Panc1 (cell line): Measurements from ENCODE around the gene SLC9A4. TPM values are rescaled to one million over a fixed set of nuclear protein-coding genes. Genes with fewer than 3 reads are reported as not detected.

ENCODE experiments used
- ATAC-seq: fragments of 200-7000 bp; cut with Tn5 transposase; 2 replicates; pipeline ENCODE4 v1.9.1; 2020; ENCODE audit warnings: mild to moderate bottlenecking, moderate library complexity
- BruUV-seq: library from RNA; stranded (reverse); fragments of 400-500 nt; replicated peaks from 2 replicates; lab custom pipeline; 2021; lab: Mats Ljungman, UMichigan
- CTCF ChIA-PET: fragments of 300-600 bp; sonication (Branson Sonifier 250); formaldehyde crosslinking; loops from one replicate; lab custom pipeline; 2022; ENCODE audit warnings: antibody characterized with exemption; lab: Charles Lee
- POLR2A ChIA-PET: fragments of 300-600 bp; sonication (Branson Sonifier 250); formaldehyde crosslinking; loops from one replicate; lab custom pipeline; 2022; ENCODE audit warnings: antibody characterized with exemption; lab: Charles Lee
- DNase-seq: peaks from one replicate; pipeline ENCODE4 v3.0.0-alpha.2; 2010; ENCODE audit warnings: low read depth, low spot score
- H3K27ac ChIP-seq: 2 replicates; pipeline ENCODE4 v1.5.1; 2011; ENCODE audit warnings: mild to moderate bottlenecking, low read length, inconsistent platforms
- H3K27me3 ChIP-seq: fragments of 200-500 bp; sonication (Bioruptor generic); 2 replicates; pipeline ENCODE4 v1.6.0; 2014; ENCODE audit warnings: low read length, inconsistent platforms; ENCODE audit not compliant: control insufficient read depth, insufficient read depth
- H3K36me3 ChIP-seq: fragments of 200-500 bp; sonication (Bioruptor generic); 2 replicates; pipeline ENCODE4 v1.5.1; 2014; ENCODE audit warnings: inconsistent platforms, mild to moderate bottlenecking, low read length, moderate library complexity; ENCODE audit not compliant: control insufficient read depth, insufficient read depth
- H3K4me1 ChIP-seq: 2 replicates; pipeline ENCODE4 v1.5.1; 2011; ENCODE audit warnings: inconsistent platforms, mild to moderate bottlenecking, low read length, moderate library complexity; ENCODE audit not compliant: control insufficient read depth, insufficient read depth
- H3K4me3 ChIP-seq, 2 experiments: 2 replicates each; pipeline ENCODE4 v1.5.1; 2011 to 2012; ENCODE audit warnings: low read depth in 2 of 2, low read length in 2 of 2, mild to moderate bottlenecking in 2 of 2, inconsistent platforms in 1 of 2, moderate library complexity in 1 of 2
- H3K9me3 ChIP-seq: fragments of 200-500 bp; sonication (Bioruptor generic); 2 replicates; pipeline ENCODE4 v1.5.1; 2014; ENCODE audit warnings: low read depth, mild to moderate bottlenecking, inconsistent platforms, low read length, moderate library complexity; ENCODE audit not compliant: control insufficient read depth, insufficient read depth
- POLR2AphosphoS5 ChIP-seq: IDR thresholded peaks from 2 replicates; pipeline ENCODE4 v1.6.1; 2012; ENCODE audit warnings: mild to moderate bottlenecking, low read depth, low read length, moderate library complexity
- SIN3A ChIP-seq: IDR thresholded peaks from 2 replicates; pipeline ENCODE4 v1.6.1; 2012; ENCODE audit warnings: low read depth, mild to moderate bottlenecking, low read length, moderate library complexity, borderline replicate concordance; ENCODE audit not compliant: insufficient read depth
- TCF7L2 ChIP-seq: IDR thresholded peaks from 2 replicates; pipeline ENCODE4 v1.6.1; 2011; ENCODE audit warnings: mild to moderate bottlenecking, low read depth, low read length, inconsistent platforms
- in situ Hi-C: cut with HindIII; loops from 2 replicates; pipeline ENCODE4 v1.10.0; 2016; ENCODE audit warnings: low sequenced_read_pairs, low pct_unique_long_range_greater_than_20kb
- intact Hi-C: fragments of 100-400 bp; cut with micrococcal nuclease; formaldehyde crosslinking; loops from one replicate; pipeline ENCODE4 v1.10.0; 2022; ENCODE audit not compliant: unreplicated experiment
- total RNA-seq: library from RNA; stranded (reverse); gene quantifications from one replicate; pipeline ENCODE4 v1.2.1, GENCODE V29; 2021; ENCODE audit not compliant: unreplicated experiment
- TF ChIP-seq, protein P1 (sequence below): fragments of 450-650 bp; IDR thresholded peaks from 2 replicates; pipeline ENCODE4 v1.5.1; 2017; ENCODE audit warnings: mild to moderate bottlenecking
- TF ChIP-seq, protein P2 (sequence below), 2 experiments: IDR thresholded peaks; 2 replicates each; pipeline ENCODE4 v1.6.1; 2011 to 2012; ENCODE audit warnings: low read depth in 2 of 2, control low read depth in 1 of 2, low read length in 1 of 2, mild to moderate bottlenecking in 1 of 2, moderate library complexity in 1 of 2; ENCODE audit not compliant: insufficient read depth in 1 of 2

The SLC9A4 gene
- total RNA-seq, 1 experiment from 2014 or later, result not detected

DNA sequence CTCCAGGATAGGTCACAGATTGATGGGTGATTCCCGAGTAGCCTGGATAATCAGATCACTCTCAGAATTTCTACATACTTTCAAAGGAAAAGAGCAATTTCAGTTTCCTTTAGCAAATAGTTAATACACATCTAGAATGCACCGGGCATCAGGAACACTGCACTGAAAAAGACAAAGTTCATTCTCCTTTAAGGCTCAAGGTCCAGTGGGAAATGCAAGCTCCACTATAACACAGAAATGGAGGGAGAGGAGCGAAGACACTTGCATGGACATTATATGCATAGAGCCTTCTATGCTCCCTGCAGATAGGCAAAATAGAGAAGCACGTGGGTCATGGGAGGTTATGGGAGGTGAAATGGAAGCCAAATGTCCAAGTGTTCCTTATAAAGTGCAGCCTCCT is 49.1 kb downstream of the SLC9A4 start:
- in situ Hi-C loops (no loop called here), intact Hi-C loops (loop anchor here (5.0 kb wide), 1 partner anchor 180 kb away; no protein-coding TSS in a partner anchor)
- Histone ChIP-seq H3K4me1 (no peaks in the 10 kb centered on the region), H3K27me3 (no peaks in the 10 kb centered on the region), H3K27ac (no peak overlapping the region), H3K9me3 (no peaks in the 10 kb centered on the region), H3K36me3 (no peaks in the 10 kb centered on the region), H3K4me3 (no peak overlapping the region)
- TF ChIP-seq TCF7L2 (no peak), POLR2AphosphoS5 (no peak)
- TF ChIP-seq, protein P1, sequence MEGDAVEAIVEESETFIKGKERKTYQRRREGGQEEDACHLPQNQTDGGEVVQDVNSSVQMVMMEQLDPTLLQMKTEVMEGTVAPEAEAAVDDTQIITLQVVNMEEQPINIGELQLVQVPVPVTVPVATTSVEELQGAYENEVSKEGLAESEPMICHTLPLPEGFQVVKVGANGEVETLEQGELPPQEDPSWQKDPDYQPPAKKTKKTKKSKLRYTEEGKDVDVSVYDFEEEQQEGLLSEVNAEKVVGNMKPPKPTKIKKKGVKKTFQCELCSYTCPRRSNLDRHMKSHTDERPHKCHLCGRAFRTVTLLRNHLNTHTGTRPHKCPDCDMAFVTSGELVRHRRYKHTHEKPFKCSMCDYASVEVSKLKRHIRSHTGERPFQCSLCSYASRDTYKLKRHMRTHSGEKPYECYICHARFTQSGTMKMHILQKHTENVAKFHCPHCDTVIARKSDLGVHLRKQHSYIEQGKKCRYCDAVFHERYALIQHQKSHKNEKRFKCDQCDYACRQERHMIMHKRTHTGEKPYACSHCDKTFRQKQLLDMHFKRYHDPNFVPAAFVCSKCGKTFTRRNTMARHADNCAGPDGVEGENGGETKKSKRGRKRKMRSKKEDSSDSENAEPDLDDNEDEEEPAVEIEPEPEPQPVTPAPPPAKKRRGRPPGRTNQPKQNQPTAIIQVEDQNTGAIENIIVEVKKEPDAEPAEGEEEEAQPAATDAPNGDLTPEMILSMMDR, result no peak
- DNase-seq (no peak), ATAC-seq (no peak)
- ChIA-PET POLR2A (interaction anchor here (0.7 kb wide), 1 partner anchor 27 kb away, joined by 6 read pairs; no protein-coding TSS in a partner anchor), CTCF (no interaction called here)
- no TSS peak for BruUV-seq

DNA sequence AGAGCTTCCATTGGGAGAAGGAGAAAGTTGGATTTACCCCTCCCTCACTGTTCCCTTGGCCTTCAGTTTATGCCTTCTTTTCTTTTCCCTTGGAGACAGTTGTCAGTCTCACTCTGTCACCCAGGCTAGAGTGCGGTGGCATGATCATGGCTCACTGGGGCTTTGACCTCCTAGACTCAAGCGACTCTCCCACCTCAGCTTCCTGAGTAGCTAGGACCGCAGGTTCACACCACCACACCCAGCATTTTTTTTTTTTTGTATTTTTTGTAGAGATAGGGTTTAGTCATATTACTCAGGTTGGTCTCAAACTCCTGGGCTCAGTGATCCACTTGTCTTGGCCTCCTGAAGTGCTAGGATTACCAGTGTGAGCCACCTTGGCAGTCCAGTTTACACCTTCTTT is 49.9 kb downstream of the SLC9A4 start:
- H3K9me3 ChIP-seq, result no peaks in the 10 kb centered on the region
- H3K36me3 ChIP-seq, result no peaks in the 10 kb centered on the region
- intact Hi-C loops, result loop anchor here (5.0 kb wide), 1 partner anchor 179 kb away; no protein-coding TSS in a partner anchor
- TF ChIP-seq, protein P2, sequence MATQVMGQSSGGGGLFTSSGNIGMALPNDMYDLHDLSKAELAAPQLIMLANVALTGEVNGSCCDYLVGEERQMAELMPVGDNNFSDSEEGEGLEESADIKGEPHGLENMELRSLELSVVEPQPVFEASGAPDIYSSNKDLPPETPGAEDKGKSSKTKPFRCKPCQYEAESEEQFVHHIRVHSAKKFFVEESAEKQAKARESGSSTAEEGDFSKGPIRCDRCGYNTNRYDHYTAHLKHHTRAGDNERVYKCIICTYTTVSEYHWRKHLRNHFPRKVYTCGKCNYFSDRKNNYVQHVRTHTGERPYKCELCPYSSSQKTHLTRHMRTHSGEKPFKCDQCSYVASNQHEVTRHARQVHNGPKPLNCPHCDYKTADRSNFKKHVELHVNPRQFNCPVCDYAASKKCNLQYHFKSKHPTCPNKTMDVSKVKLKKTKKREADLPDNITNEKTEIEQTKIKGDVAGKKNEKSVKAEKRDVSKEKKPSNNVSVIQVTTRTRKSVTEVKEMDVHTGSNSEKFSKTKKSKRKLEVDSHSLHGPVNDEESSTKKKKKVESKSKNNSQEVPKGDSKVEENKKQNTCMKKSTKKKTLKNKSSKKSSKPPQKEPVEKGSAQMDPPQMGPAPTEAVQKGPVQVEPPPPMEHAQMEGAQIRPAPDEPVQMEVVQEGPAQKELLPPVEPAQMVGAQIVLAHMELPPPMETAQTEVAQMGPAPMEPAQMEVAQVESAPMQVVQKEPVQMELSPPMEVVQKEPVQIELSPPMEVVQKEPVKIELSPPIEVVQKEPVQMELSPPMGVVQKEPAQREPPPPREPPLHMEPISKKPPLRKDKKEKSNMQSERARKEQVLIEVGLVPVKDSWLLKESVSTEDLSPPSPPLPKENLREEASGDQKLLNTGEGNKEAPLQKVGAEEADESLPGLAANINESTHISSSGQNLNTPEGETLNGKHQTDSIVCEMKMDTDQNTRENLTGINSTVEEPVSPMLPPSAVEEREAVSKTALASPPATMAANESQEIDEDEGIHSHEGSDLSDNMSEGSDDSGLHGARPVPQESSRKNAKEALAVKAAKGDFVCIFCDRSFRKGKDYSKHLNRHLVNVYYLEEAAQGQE (IDR thresholded peaks at IDR 0.05; ENCODE audit: insufficient read depth in 1 of 2, low read depth in 2 of 2, low read length in 1 of 2), result no peak
- no peak for TF ChIP-seq TCF7L2
- TF ChIP-seq SIN3A, result no peak
- TF ChIP-seq POLR2AphosphoS5, result no peak
- TF ChIP-seq, protein P1, result no peak
- ATAC-seq, result no peak
- CTCF ChIA-PET, result no interaction called here
- H3K27me3 ChIP-seq, result no peaks in the 10 kb centered on the region
- H3K4me3 ChIP-seq, result no peak overlapping the region
- no peaks in the 10 kb centered on the region for H3K4me1 ChIP-seq
- no TSS peak for BruUV-seq
- in situ Hi-C loops, result no loop called here
- H3K27ac ChIP-seq, result no peak overlapping the region
- POLR2A ChIA-PET, result interaction anchor here (0.7 kb wide), 1 partner anchor 26 kb away, joined by 6 read pairs; no protein-coding TSS in a partner anchor
- DNase-seq, result no peak
